HG03066 (cell line): ENCODE measurements around the gene VEPH1.

Source experiments
- ATAC-seq: cut with Tn5 transposase; IDR thresholded peaks from one replicate; pipeline ENCODE4 v1.9.1; 2021; ENCODE audit warnings: low read depth; ENCODE audit not compliant: unreplicated experiment

Gene VEPH1

GRCh38 chr3:157526036-157526435 lies 22.8 kb upstream of the VEPH1 start:
- ATAC-seq = no peak

- ATAC-seq = no peak
Measured at GRCh38 chr3:157523814-157524213, 20.6 kb upstream of the VEPH1 start.

- no peak for ATAC-seq
Measured at GRCh38 chr3:157522648-157523047, 19.4 kb upstream of the VEPH1 start.

DNA sequence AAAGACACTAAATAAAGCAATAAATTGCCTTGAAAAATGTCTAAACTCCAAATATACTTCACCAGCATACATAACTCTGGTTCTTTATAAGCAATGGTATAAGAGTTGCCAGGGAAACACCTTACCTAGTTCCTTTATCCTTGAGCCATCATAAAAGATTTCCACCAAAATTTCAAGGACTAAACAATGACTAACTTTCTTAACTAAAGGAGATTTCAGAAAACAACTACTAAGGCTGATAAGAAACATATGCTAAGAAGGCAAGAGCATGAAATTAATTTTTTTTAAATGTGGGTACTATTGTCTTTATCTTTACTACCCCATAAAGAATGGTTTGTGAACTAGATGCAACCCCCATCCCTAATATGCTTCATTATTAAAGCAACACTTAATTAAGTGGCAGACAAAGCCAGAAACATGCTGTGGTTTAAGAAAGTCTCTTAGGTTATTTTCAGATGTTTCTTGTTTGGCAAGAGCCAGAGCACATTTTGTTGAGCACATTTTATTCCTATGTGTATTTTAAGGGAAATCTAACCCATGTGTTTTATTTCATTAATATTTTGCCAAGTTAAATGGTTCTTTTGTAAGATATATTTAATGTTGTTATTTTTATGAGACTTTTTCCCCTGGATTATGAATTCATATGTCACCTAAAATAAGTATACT lies 17.4 kb upstream of the VEPH1 start:
- no peak for ATAC-seq

GRCh38 chr3:157518881-157519280 lies 15.7 kb upstream of the VEPH1 start:
- no peak for ATAC-seq

DNA sequence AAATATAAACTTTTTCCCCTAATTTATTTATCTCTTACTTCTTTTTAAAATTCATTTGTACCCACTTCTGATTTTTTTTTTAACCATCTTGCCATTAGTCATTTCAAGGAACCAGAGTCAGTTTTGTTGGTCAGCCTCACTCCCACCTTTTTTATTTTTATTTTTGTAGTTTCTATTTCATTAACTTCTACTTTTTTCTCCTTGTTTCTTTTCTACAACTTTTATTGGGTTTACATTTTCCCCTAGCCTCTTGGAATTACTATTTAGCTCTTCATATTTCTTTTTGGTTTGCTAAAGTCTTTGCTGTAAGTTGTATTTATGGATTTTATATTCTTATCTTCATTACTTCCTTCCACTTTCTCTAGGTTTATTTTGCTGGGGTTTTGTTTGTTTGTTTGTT lies 13.7 kb upstream of the VEPH1 start:
- no peak for ATAC-seq

GRCh38 chr3:157515398-157515797 lies 12.2 kb upstream of the VEPH1 start:
- ATAC-seq = no peak

GRCh38 chr3:157514371-157514895 lies 11.2 kb upstream of the VEPH1 start:
- no peak for ATAC-seq

- no peak for ATAC-seq
Measured at GRCh38 chr3:157513585-157513984, 10.4 kb upstream of the VEPH1 start.

GRCh38 chr3:157512534-157512933 lies 9.3 kb upstream of the VEPH1 start:
- ATAC-seq = no peak

DNA sequence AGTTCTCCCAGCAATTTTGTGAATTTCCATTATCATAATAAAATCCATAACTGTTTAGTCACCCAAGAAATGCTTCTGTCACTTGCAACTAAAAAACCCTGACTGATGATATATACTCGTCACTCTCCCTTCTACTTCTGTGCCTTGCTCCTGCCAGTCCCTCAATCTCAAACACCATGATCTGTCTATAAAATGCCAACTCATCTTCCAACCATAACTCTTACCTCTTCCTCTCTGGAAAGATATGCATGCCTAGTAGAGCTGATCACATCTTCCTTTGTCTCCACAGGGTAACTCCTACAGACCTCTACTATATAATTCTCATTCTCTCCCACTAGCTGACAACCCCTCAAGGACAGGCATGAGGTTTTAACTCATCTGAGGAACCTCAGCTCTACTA lies 5.2 kb upstream of the VEPH1 start:
- ATAC-seq = no peak

DNA sequence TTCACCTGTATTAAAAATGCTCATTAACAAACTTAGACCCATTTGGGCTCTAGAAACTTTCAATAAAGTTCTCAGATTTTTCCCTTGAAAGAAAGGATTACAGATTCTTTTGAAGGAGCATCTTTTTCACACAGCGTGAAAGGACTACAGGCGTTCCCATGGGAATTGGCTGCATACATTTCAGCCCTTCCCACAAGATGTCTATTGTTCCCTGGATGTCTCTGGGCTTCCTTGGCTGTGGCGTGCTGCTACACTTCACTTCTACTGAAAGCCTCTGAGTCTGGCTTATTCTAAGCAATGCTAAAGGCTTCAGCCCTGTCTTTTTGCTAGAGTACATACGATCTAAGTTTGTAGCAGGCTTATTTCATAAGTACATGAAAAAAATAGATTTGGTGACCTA lies 1.4 kb downstream of the VEPH1 start:
- no peak for ATAC-seq

GRCh38 chr3:157500232-157500631 lies 3.0 kb downstream of the VEPH1 start:
- ATAC-seq = no peak

- ATAC-seq = no peak
Measured at GRCh38 chr3:157499342-157499963, 3.8 kb downstream of the VEPH1 start.

GRCh38 chr3:157498371-157498770 lies 4.8 kb downstream of the VEPH1 start:
- no peak for ATAC-seq

DNA sequence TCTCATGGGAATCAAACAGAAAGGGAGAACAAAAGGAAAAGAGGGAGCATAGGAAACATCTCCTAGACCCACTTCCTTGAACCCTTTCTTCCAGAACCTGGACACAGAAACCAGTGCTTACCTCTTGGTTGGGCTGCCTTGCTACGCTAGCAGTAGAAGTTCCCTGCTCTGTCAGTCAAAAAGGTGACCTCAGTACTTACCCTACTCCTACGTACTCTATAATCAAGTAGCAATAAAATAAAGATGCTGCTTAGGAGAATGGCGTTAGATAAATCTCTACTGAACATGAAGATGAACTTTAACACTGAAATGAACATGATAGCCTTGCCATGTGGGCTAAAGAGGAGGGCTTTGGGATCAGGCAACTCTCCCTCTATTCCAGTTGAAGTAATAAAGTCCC lies 7.4 kb downstream of the VEPH1 start:
- no peak for ATAC-seq

DNA sequence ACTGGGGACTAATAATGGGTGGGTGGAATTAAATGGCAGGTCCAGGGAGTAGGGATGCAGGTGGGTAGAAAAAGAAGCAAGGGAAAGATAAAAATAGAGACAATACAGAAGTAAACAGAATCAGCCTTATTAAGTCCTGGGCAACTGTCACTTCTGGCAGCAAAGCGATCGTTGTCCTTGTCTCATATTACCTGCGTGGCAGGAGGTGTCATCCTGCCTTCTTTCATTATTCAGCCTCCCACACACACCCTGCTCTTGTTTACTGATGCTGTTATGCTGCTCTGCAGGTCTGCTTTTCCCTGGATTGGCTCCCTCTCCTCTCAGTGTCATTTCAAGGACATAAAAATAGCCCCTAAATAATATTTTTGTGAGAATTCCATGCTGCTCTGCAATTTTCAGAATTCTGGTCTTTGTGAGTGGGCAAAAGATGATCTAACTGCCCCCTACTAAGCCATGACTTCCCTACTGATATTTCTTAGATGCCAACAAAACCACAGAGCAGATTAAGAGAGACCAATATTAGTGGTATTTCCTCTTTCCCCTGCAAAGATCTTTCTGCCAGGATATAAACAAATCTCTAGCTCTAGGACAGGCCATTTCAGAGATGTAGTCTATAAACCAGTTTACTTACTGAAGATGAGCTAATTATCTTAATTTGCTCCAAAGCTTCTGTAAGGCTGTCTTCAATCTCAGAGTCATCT lies 8.5 kb downstream of the VEPH1 start:
- ATAC-seq = no peak

DNA sequence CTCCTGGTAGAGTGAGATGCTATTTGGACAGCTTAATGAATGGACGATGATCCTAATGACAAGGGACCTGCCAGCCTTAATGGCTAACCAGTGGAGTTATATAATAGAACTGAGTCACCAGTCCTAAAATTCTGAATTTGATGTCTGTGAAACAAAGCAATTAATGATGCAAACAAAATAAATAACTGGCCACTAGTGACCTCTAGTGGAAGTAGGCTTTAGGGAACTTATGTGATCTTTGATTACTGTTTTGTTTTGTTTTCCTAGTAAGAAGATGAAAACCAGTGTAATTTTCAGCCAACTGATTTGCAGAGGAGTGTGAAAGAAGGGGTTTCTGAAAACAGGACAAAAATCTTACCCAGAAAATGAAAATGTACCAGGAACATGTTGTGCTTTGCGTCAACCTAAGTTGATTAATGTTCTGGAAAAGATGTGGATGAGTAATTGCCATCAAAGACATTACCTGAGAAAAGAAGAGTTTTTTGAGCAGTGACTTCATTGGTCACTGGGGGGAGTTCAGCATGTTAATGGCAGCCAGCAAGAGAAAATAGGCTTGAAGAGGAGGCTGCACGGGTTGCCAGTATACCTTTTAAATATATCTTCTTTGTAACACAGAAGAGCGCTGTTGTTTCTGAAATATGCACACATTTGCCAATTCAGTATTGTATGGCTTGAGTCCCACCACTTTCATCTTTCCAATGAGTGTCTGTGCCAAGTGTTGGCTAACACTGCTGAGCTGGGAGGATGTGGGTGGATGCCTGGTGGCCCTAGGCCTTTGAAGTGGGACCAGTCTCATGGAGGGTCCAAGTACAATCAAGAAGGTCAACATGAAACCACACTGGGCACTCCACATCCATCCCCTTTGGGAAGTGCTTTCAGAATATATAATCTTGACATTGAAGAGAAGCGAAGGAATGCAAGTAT lies 9.3 kb downstream of the VEPH1 start:
- no peak for ATAC-seq

GRCh38 chr3:157491136-157491535 lies 12.1 kb downstream of the VEPH1 start:
- no peak for ATAC-seq

DNA sequence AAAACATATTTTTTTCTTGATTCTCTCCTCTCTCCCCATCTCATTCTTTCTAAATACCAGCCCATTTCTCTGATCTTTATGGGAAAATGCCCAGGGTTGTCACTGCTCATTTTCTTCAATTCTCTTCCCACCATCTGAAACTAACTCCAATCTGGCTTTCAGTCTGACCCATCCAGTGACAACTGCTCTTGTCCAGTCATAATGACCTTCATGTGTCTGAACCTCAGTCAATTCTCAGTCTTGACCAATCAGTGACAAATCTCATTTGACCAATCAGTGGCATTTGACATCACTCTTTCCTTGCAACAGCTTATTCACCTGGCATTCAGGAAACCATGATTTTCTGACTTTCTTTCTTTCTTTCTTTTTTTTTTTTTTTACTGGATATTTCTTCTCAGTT lies 15.1 kb downstream of the VEPH1 start:
- ATAC-seq = no peak

DNA sequence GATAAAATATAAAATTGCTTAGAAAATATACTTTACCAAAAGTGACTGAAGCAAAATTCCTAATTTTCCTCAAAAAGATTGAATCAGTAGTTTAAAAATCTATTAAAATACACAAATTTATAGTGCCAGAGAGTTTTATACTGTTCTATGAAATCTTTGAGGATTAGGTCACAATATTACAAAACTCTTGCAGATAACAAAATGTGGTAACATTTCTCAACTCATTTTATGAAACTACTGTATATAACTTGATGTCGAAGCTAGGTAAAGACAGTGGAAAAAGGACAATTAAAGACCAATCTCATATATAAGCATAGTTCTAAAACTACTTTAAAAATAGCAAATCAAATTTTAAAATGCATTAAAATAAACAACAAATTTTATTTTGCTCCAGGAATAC lies 15.9 kb downstream of the VEPH1 start:
- no peak for ATAC-seq
